ENCODE data around the gene COLQ.

DNA sequence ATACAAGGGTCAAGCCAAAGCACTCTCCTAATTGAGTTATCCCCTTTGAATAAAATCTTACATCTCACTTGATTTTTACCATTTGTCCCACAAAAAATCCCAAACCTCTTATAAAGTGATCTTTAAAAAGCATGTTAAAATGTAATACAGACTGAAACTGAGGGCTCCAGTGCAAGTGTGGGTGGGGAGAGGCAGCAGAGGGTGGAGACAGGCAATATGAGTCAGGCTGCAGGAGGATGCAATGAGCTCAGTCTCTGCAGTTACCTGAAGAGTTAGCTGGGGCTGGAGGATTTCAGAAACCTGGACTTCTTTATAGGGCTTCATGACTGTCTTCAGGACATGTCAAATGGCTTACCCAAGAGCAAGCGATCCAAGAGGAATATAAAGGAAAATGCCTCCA lies 14.2 kb upstream of the COLQ start:
- TF ChIP-seq TCF4 (CRISPR knock-in tag; IDR thresholded peaks at IDR 0.05; ENCODE audit: borderline replicate concordance) (no peak), ZFP30 (CRISPR knock-in tag; IDR thresholded peaks at IDR 0.05) (no peak), ZFP3 (CRISPR knock-in tag; IDR thresholded peaks at IDR 0.05) (no peak), RARB (CRISPR knock-in tag; IDR thresholded peaks at IDR 0.05) (no peak), ARNTL (CRISPR knock-in tag; IDR thresholded peaks at IDR 0.05; ENCODE audit: borderline replicate concordance, low read depth) (no peak), ESRRG (CRISPR knock-in tag; IDR thresholded peaks at IDR 0.05) (no peak), BACH2 (CRISPR knock-in tag; IDR thresholded peaks at IDR 0.05; ENCODE audit: borderline replicate concordance) (no peak), ZNF70 (CRISPR knock-in tag; IDR thresholded peaks at IDR 0.05) (no peak), SNAI2 (CRISPR knock-in tag; IDR thresholded peaks at IDR 0.05) (no peak)
- TF ChIP-seq, protein P1, sequence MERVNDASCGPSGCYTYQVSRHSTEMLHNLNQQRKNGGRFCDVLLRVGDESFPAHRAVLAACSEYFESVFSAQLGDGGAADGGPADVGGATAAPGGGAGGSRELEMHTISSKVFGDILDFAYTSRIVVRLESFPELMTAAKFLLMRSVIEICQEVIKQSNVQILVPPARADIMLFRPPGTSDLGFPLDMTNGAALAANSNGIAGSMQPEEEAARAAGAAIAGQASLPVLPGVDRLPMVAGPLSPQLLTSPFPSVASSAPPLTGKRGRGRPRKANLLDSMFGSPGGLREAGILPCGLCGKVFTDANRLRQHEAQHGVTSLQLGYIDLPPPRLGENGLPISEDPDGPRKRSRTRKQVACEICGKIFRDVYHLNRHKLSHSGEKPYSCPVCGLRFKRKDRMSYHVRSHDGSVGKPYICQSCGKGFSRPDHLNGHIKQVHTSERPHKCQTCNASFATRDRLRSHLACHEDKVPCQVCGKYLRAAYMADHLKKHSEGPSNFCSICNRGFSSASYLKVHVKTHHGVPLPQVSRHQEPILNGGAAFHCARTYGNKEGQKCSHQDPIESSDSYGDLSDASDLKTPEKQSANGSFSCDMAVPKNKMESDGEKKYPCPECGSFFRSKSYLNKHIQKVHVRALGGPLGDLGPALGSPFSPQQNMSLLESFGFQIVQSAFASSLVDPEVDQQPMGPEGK (CRISPR knock-in tag; IDR thresholded peaks at IDR 0.05; ENCODE audit: borderline replicate concordance): no peak
